Peyer's patch (tissue), 4 donors: ENCODE data around the gene XRCC1. TPM values are rescaled to one million over a fixed set of nuclear protein-coding genes. Genes with fewer than 3 reads are reported as not detected.

Experiments used
- DNase-seq, 3 donors: peaks; one replicate each; pipeline ENCODE4 v3.0.0-alpha.2; 2017 to 2019
- H3K27ac ChIP-seq, 4 donors: fragments of 200-600 bp; sonication (generic); one replicate each; pipeline ENCODE4 v1.5.1; 2016 to 2019
- H3K27me3 ChIP-seq, 2 donors: fragments of 200-600 bp; sonication (generic); one replicate each; pipeline ENCODE4 v1.5.1; 2019
- H3K36me3 ChIP-seq, 3 donors: fragments of 200-600 bp; sonication (generic); one replicate each; pipeline ENCODE4 v1.5.1; 2016 to 2019
- H3K4me1 ChIP-seq, 4 donors: fragments of 200-600 bp; sonication (generic); one replicate each; pipeline ENCODE4 v1.5.1; 2016 to 2019
- H3K4me3 ChIP-seq, 4 donors: fragments of 200-600 bp; sonication (generic); 1 replicate in 3 of 4; 2 replicates in 1 of 4; pipeline ENCODE4 v1.5.1; 2016 to 2019; ENCODE audit warnings: mild to moderate bottlenecking in 1 of 4
- H3K9me3 ChIP-seq, 4 donors: fragments of 200-600 bp; sonication (generic); one replicate each; pipeline ENCODE4 v1.5.1; 2016 to 2019; ENCODE audit warnings: mild to moderate bottlenecking in 1 of 4
- POLR2A ChIP-seq, 2 donors: fragments of 450-650 bp; IDR thresholded peaks; one replicate each; pipeline ENCODE4 v1.5.1; 2017; ENCODE audit warnings: antibody characterized with exemption in 2 of 2, mild to moderate bottlenecking in 2 of 2, moderate library complexity in 2 of 2
- total RNA-seq, 4 donors: library from RNA; depleted of rRNA; stranded (reverse); fragments of >200 nt; gene quantifications; one replicate each; pipeline ENCODE4 v1.1.0, GENCODE V29; 2016
- TF ChIP-seq, protein P1 (sequence below), 6 experiments: fragments of 450-650 bp in 4 of 6; fragments of 200-600 bp in 2 of 6; sonication (generic) in 1 of 6; IDR thresholded peaks; one replicate each; pipeline ENCODE4 v1.5.1; 2017 to 2019; ENCODE audit warnings: antibody characterized with exemption in 6 of 6, mild to moderate bottlenecking in 3 of 6, moderate library complexity in 1 of 6

The XRCC1 gene
- 10 to 100 TPM; 18.4 to 49.5 (median 22.2) TPM for total RNA-seq

DNA sequence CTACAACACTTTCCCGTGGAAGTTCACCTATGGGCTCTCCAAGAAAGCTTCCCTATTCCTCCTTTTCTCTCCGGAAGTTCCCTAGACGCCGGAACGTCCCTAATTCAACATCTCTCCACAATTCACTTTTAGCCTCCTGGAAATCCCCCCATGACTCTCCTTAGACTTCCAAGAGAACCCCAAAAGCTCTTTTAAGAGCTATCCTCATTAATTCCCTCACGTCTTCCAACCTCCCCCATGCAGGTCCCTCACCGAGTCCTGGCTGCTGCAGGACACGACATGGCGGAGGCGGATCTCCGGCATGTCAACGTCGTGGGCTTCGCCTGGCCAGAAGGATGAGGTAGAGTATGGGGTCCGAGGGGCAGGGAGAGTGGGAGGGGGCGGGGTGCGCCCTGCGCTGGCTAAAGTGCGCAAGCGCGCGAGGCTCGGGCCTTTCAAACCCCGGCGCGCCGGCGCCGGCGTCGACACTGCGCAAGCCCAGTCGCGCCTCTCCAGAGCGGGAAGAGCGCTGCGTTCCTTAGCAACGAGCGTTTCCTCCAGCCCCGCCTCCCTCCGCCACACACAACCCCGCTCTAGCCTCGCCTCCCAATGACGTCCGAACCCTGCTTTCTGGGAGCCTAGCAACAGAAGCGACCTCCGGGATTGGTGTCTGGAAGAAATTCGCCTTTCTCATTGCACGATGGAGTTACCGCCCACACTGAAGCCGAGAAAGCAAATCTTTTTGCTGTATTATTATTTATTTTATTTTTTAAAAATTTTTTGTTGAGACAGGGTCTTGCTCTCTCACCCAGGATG is at the start of gene XRCC1, which contains the start of gene PINLYP:
Gene XRCC1 (minus strand): TSS at position 372 of the 795 bp plus-strand sequence. CDS start 69 bp downstream, at position 303.
Gene PINLYP (plus strand): TSS at position 646 of the 795 bp plus-strand sequence. CDS start 1,391 bp downstream, outside the sequence.
- Histone ChIP-seq H3K27me3 (no peaks in the 10 kb centered on the region), H3K9me3 (no peaks in the 10 kb centered on the region), H3K36me3 (no peaks in the 10 kb centered on the region), H3K4me1 (peaks cover 0 to 12% (median 9%) of the 10 kb centered on the region in 4 donors), H3K27ac (peak within 1 kb of the TSS; percentile 72 to 83 (median 80)), H3K4me3 (peak within 1 kb of the TSS; percentile 57 to 87 (median 73))
- DNase-seq, result peak; percentile 95 to 99 (median 97)
- TF ChIP-seq, protein P1, sequence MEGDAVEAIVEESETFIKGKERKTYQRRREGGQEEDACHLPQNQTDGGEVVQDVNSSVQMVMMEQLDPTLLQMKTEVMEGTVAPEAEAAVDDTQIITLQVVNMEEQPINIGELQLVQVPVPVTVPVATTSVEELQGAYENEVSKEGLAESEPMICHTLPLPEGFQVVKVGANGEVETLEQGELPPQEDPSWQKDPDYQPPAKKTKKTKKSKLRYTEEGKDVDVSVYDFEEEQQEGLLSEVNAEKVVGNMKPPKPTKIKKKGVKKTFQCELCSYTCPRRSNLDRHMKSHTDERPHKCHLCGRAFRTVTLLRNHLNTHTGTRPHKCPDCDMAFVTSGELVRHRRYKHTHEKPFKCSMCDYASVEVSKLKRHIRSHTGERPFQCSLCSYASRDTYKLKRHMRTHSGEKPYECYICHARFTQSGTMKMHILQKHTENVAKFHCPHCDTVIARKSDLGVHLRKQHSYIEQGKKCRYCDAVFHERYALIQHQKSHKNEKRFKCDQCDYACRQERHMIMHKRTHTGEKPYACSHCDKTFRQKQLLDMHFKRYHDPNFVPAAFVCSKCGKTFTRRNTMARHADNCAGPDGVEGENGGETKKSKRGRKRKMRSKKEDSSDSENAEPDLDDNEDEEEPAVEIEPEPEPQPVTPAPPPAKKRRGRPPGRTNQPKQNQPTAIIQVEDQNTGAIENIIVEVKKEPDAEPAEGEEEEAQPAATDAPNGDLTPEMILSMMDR (IDR thresholded peaks at IDR 0.05), result peak in 1 of 6 experiments; percentile 4
- peak; percentile 16 to 39 for TF ChIP-seq POLR2A (IDR thresholded peaks at IDR 0.05)

GRCh38 chr19:43624933-43625332 is 49.6 kb upstream of the XRCC1 start:
- no peak overlapping the region for H3K27ac ChIP-seq
- H3K4me3 ChIP-seq, result no peak overlapping the region
- H3K4me1 ChIP-seq, result peaks cover 0 to 3% (median 0%) of the 10 kb centered on the region in 4 donors
- no peaks in the 10 kb centered on the region for H3K9me3 ChIP-seq
- no peaks in the 10 kb centered on the region for H3K36me3 ChIP-seq
- H3K27me3 ChIP-seq, result no peaks in the 10 kb centered on the region
- TF ChIP-seq, protein P1 (IDR thresholded peaks at IDR 0.05), result peak in 3 of 6 experiments; percentile 11 to 40 (median 23)
- TF ChIP-seq POLR2A (IDR thresholded peaks at IDR 0.05), result no peak
- peak; percentile 83 to 91 (median 85) for DNase-seq

DNA sequence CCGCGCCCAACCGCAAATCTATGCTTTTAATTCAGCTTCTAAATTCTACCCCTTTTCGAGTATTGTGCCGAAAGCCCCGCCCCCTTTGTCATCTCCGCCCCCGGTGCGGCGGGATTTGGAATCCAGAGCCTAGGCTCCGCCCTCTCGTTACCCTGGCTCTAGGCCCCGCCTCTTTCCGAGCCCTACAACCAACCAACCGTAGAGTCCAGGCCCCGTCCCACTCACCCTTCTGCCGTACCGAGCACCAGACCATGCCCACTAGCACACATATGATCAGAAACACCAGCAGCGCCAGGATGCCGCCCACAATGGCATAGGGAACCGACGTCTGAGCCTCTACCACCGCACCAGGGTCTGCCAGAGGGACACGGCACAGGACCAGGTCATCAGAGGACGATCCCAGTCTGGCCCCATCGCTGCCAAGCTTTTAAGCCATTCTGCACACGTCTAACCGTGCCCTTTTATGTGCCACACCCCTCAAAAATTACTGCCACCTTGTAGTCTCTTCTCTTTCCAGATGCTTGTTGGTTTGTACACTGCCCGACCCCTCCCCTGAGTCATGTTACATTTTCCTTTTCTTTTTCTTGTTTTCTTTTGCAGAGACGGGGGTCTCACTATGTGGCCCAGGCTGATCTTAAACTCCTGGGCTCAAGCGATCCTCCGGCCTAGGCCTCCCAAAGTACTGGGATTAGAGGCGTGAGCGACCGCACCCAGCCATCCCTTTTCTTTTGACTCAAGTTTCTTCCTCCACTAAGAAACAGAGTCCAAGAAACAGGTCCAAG is 48.8 kb upstream of the XRCC1 start:
- TF ChIP-seq, protein P1 (IDR thresholded peaks at IDR 0.05), result no peak
- TF ChIP-seq POLR2A (IDR thresholded peaks at IDR 0.05), result no peak
- H3K4me1 ChIP-seq, result peaks cover 0 to 3% (median 0%) of the 10 kb centered on the region in 4 donors
- H3K27ac ChIP-seq, result no peak overlapping the region
- H3K27me3 ChIP-seq, result no peaks in the 10 kb centered on the region
- no peak for DNase-seq
- H3K9me3 ChIP-seq, result no peaks in the 10 kb centered on the region
- H3K4me3 ChIP-seq, result no peak overlapping the region
- no peaks in the 10 kb centered on the region for H3K36me3 ChIP-seq

DNA sequence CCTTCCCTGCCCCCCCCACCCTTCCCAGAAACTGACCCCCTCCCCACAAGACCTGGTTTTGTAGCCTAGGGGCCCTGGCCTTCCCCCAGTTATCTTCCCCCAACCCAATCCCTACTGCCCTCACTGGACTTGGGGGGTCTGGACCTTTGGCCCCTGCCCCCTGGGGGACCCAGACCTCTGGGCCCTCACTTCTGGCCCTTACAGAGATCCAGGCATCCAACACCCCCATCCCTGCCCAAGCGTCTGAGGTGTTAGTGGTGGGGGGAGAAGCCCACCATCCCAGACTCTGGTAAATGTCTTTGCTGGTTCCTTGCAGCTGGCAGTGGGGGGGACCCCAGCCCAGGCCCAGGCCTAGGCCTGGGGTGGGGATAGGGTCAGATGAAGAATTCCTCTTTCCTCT is 47.6 kb upstream of the XRCC1 start:
- no peak overlapping the region for H3K27ac ChIP-seq
- H3K4me3 ChIP-seq, result no peak overlapping the region
- peaks cover 0 to 4% (median 2%) of the 10 kb centered on the region in 4 donors for H3K4me1 ChIP-seq
- no peaks in the 10 kb centered on the region for H3K9me3 ChIP-seq
- no peaks in the 10 kb centered on the region for H3K36me3 ChIP-seq
- DNase-seq, result no peak
- H3K27me3 ChIP-seq, result no peaks in the 10 kb centered on the region
- TF ChIP-seq, protein P1 (IDR thresholded peaks at IDR 0.05), result no peak
- TF ChIP-seq POLR2A (IDR thresholded peaks at IDR 0.05), result no peak

DNA sequence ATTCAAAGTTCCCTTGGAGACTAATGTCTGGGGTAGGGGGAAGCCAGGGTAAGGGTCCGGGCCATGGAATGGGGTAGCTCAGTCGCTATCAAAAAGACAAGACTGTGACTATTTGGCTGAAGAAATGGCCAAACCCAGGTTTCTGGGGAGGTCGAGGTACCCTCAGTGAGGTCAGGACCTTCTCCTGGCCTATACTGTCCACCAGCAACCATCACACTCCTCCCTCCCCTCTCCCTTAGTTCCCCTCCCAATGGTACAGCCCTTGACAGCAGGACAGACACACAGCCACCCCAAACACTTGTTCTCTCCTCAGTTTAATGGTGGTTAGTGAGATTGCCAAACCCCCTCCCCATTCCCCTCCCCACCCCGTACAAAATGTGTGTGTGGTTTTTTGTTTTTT is 46.7 kb upstream of the XRCC1 start:
- Histone ChIP-seq H3K4me1 (peaks cover 0 to 4% (median 2%) of the 10 kb centered on the region in 4 donors), H3K27me3 (no peaks in the 10 kb centered on the region), H3K4me3 (no peak overlapping the region), H3K36me3 (no peaks in the 10 kb centered on the region), H3K27ac (no peak overlapping the region), H3K9me3 (no peaks in the 10 kb centered on the region)
- TF ChIP-seq POLR2A (IDR thresholded peaks at IDR 0.05), result no peak
- TF ChIP-seq, protein P1 (IDR thresholded peaks at IDR 0.05), result no peak
- DNase-seq, result no peak
